ENCODE measurements around the gene PARD3.

Gene PARD3

DNA sequence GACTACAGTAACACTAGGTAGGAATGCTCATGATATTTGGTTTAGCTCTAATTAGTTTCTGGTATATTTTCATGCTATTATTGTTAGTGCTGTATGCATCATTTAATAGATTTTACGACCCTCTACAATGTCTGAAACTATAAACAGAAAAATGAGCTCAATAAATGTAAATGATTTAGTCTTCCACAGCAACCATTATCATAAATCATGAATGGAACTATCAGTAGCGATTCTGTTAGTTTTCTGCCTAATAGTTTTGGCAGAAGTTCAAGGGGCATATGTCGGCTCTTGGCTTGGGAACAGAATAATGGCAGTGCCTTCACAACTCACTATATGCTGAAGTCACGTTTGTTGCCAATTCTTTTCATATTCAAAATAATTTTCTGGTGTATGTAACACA lies 494.8 kb downstream of the PARD3 start:
- no peak for DNase-seq (ENCODE audit: low read depth in 1 of 2, low spot score in 1 of 2)

DNA sequence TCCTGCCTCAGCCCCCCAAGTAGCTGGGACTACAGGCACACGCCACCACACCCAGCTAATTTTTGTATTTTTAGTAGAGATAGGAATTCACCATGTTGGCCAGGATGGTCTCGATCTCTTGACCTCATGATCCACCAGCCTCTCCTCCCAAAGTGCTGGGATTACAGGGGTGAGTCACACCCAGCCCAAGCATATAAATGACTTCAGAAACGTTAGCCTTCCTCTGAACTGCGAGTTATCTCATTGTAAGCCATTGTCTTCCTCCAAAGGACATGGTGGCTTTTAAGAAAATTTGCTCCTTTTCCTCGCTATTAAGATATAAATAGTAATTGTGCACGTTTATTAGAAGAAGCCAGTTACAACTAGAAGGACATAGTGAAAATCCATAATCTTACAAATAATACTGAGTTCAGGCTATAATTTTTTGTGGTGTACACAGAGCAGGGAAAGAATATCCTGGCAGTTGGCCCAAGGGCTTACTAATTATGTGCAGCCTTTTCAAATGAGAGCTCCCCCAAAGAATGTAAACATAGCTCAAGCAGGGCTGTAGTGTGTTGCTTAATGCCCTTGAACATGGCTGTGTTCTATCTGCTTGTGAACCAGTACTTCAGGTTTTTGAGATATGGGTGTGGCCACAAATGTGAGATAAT lies 495.8 kb downstream of the PARD3 start:
- no peak for DNase-seq (ENCODE audit: low read depth in 1 of 2, low spot score in 1 of 2)

- no peak for DNase-seq (ENCODE audit: low read depth in 1 of 2, low spot score in 1 of 2)
Measured at GRCh38 chr10:34316154-34316553, 498.9 kb downstream of the PARD3 start.

GRCh38 chr10:34314457-34314856 lies 500.6 kb downstream of the PARD3 start:
- DNase-seq (ENCODE audit: low read depth in 1 of 2, low spot score in 1 of 2), result no peak

- DNase-seq (ENCODE audit: low read depth in 1 of 2, low spot score in 1 of 2), result no peak
Measured at GRCh38 chr10:34313888-34314287, 501.2 kb downstream of the PARD3 start.

DNA sequence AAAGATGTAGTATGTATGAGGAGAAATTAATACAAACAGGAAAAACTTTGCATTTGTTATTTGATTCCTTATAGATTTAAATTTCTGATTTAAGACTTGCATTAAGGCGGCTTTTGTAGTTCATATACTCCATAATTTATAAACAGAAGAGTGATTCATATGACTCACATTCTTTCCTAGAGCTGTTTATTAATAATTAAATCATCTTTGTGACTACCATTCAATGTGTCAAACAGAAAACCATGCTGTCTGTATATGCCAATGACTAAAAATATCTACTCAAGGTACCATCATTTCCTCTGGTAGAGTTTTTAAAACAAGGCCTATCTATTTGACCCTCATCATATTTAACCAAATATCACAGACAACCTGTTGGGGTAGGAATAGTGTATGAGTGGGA lies 501.7 kb downstream of the PARD3 start:
- no peak for DNase-seq (ENCODE audit: low read depth in 1 of 2, low spot score in 1 of 2)

- DNase-seq (ENCODE audit: low read depth in 1 of 2, low spot score in 1 of 2), result no peak
Measured at GRCh38 chr10:34311679-34312078, 503.4 kb downstream of the PARD3 start.

- no peak for DNase-seq (ENCODE audit: low read depth in 1 of 2, low spot score in 1 of 2)
Measured at GRCh38 chr10:34310234-34310633, 504.9 kb downstream of the PARD3 start.

DNA sequence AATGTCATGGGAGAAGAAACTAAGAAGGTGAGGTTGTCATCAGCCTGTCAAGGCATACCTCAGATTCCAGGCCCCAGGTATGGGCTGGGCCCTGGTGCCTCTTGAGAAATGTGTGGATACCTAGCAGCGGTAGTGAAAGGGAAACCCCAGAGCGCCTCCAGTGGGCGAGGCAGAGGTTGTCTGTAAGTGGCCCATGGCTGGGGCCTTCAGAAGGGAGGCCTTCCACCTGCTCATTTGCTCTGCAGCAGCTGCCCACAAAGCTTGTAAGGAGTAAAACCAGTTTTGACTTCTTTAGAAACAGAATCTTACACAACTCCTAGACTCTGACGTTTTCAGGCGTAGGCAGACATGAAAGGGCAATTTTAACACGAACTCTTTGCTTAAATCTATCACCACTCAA lies 509.9 kb downstream of the PARD3 start:
- DNase-seq (ENCODE audit: low read depth in 1 of 2, low spot score in 1 of 2), result no peak

- DNase-seq (ENCODE audit: low read depth in 1 of 2, low spot score in 1 of 2), result no peak
Measured at GRCh38 chr10:34303022-34303421, 512.1 kb downstream of the PARD3 start.

DNA sequence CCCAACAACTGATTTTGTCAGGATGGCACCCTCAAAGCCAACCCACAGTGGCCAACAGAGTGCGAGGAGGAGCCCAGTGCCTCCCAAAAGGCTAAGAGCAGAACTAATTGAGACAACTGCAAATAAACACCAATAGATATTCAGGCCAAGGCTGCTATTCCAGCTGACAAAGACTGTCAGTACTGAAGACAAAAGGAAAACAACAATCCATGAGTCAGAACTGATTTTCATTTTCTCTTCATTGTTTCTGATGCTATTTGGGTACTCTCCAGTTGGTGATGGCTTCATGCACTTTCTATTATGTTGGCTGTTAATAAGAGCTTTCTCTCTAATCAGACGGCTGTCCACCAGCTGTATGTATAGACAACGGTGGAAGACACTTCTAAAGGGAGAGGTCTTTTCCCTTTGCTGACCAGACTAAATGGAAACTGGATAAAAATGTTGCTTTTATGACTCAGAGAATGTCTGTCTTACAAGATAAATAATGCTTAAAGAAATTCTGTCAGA lies 515.9 kb downstream of the PARD3 start:
- no peak for DNase-seq (ENCODE audit: low read depth in 1 of 2, low spot score in 1 of 2)

- DNase-seq (ENCODE audit: low read depth in 1 of 2, low spot score in 1 of 2), result no peak
Measured at GRCh38 chr10:34298346-34298818, 516.7 kb downstream of the PARD3 start.

DNA sequence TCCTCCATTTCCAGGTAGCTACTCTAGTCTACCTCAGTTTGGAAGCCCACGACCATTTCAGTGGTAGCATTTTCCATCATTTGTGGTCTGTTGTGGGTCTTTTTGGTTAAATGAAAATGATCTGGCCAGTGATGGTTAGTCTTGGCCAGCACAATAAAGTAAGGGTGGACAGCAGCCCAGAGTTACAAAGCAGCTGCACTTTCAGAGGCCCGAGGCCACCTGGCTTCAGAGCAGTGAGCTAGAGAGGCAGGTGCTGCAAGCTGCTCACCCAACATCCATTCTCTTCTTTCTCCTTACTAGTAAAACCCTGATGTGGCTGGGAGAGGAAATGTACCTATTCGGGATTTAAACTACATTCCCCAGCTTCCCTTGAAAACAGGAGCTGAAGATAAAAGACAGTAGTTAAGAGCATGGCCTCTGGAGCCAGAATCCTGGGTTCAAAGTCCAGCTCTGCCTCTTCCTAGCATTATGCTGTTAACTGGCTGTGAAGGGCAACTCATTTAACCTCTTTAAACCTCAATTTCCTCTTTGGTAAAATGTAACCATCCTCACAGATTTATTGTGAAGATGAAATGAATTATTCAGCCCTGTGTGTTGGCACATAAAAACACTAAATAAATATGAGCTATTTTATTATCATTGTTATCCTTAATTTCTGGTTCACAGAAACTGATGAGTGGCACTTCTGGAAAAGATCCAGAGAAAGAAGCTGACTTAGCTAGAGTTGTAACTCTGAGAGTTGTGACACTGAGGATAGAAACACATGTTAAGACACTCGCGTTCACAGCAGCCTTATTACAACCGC lies 517.4 kb downstream of the PARD3 start:
- DNase-seq (ENCODE audit: low read depth in 1 of 2, low spot score in 1 of 2), result no peak

GRCh38 chr10:34295142-34295548 lies 520.0 kb downstream of the PARD3 start:
- no peak for DNase-seq (ENCODE audit: low read depth in 1 of 2, low spot score in 1 of 2)

DNA sequence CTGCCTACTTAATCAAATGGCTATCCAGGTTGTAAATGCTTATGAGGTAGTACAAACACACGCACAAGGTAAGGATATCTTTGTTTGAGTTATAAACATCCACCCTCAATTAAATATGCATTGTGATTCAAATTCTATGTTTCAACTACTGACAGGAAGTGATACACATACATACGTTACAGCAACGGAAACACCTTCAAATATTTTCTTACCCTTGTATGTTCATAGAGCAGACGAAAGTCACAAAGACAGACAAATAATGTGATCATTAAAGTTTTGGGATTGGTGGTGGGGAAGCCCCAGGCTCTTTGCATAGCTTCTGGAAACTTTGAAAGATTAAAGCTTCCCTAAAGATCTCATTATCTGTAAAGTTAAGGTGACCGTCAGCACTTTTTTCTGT lies 521.0 kb downstream of the PARD3 start:
- DNase-seq (ENCODE audit: low read depth in 1 of 2, low spot score in 1 of 2), result no peak

DNA sequence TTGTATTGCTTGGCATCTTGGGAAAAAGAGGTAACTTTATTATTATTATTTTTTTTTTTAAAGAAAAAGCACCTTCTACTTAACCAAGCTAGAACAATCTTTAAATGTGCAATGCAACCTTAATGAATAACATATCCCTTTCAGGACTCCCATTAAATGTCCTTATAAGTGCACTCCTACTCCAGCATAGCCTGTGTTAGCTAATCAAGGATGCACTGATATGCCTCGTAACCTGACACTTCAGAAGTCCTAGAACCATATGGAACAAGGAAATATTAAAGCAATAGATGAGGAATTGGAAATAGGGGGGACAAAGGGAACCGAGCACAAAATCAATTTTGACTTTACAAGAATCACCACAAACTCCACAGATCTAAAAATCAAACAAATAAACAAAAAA lies 522.4 kb downstream of the PARD3 start:
- no peak for DNase-seq (ENCODE audit: low read depth in 1 of 2, low spot score in 1 of 2)

DNA sequence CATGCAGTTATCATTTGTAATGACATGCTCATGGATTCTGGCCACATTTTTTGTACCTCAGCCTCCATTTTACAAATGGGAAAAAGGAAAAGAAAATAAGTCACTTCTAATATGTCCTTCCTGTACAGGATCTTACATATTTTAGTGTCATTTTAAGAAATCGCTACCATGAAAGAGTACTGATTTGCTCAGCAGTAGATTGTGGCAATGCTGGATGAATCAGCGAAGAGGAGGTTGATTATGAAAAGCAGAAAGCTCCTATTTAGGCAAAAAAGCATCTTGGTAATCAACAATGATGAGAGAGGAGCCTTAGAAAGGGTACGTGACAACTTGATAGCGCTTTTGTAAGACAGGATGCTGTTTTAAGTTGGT lies 522.9 kb downstream of the PARD3 start:
- DNase-seq (ENCODE audit: low read depth in 1 of 2, low spot score in 1 of 2), result no peak

- DNase-seq (ENCODE audit: low read depth in 1 of 2, low spot score in 1 of 2), result no peak
Measured at GRCh38 chr10:34291466-34292193, 523.5 kb downstream of the PARD3 start.

DNA sequence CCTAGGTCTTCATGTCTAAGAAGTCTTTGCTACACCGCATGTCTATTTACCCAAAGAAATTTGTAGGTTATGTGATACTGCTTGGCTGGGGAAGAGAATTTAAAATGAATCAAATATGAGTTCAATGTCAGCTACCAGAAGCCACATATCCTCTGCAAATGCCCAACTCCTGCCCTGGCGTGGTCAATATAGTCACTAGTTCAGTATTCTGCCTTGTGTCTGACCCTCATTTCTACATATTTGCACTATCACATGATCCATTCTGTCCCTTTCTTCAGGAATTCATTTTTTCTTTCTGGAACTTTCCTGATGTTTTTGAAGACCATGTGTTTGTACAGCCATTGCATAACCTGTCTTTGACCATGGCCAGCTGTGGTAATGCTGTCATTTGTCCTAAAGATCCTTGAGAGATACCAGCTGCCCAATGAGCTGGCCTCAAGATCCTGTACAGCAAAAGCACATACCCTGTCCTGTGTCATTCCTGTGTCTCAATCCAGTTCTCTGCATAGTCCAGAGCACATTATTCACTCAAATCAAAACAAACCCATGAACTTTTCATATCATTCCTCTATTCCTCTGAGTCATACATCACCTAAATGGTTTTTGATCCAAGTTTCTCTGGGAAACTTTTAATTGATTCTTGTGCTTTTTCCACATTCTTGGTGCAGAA lies 524.5 kb downstream of the PARD3 start:
- no peak for DNase-seq (ENCODE audit: low read depth in 1 of 2, low spot score in 1 of 2)

DNA sequence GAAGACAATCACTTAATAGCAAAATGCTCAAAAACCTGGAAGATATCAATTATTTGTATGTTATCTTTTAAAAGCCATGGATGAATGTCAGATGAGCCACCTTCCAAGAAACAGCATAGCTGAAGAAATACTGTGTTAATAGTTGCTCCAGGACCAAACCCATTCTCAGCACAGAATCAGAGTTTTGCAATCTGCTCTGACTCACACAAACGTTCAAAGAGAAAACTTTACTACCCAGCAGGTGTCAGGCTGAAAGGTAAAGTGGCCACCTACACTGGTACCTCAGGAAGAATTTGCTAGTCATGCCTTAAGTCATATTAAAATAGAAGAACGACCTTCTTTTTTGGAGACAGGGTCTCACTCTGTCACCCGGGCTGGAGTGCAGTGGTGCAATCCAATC lies 526.5 kb downstream of the PARD3 start:
- no peak for DNase-seq (ENCODE audit: low read depth in 1 of 2, low spot score in 1 of 2)

GRCh38 chr10:34286136-34286739 lies 528.9 kb downstream of the PARD3 start:
- no peak for DNase-seq (ENCODE audit: low read depth in 1 of 2, low spot score in 1 of 2)
